ENCODE results near the gene CHDH.

The CHDH gene

DNA sequence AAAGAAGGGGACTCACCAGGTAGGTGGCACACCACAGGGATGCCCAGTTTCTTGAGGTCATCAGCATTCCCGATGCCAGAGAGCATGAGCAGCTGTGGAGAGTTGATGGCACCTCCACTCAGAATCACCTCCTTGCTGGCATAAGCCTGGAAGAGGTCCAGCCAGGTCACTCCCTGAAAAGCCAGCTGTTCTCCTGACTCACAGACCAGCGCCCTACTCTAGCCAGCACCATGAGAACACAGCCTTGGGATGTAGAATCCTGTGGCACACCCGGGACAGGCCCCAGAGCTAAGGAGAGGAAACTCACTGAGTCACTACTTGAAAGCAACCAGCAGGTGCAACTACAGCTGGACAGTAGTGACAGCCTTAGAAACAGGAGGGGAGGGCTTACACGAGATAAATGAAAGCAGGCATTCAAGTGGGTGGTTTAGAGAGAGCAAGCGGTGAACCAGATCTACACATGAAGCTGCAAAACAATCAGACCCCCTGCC, 24.5 kb downstream of the CHDH start:
- no peak overlapping the region for H3K27ac ChIP-seq (ENCODE audit: extremely low read depth, low read depth, low read length)
- ChIA-PET CTCF (no interaction called here), POLR2A (no interaction called here)
- H3K4me1 ChIP-seq (ENCODE audit: control insufficient read depth, insufficient read depth, low read length): no peaks in the 10 kb centered on the region
- H3K9me3 ChIP-seq (ENCODE audit: control insufficient read depth, insufficient read depth, low read depth, low read length): no peaks in the 10 kb centered on the region
- no peak overlapping the region for H3K4me3 ChIP-seq (ENCODE audit: low read depth, low read length)
- peaks cover 0 to 69% of the 10 kb centered on the region in 2 experiments; a peak in 1 of 3 replicates for H3K36me3 ChIP-seq (ENCODE audit: control insufficient read depth in 2 of 2, insufficient read depth in 1 of 2, low read length in 2 of 2)
- TF ChIP-seq, protein P1, sequence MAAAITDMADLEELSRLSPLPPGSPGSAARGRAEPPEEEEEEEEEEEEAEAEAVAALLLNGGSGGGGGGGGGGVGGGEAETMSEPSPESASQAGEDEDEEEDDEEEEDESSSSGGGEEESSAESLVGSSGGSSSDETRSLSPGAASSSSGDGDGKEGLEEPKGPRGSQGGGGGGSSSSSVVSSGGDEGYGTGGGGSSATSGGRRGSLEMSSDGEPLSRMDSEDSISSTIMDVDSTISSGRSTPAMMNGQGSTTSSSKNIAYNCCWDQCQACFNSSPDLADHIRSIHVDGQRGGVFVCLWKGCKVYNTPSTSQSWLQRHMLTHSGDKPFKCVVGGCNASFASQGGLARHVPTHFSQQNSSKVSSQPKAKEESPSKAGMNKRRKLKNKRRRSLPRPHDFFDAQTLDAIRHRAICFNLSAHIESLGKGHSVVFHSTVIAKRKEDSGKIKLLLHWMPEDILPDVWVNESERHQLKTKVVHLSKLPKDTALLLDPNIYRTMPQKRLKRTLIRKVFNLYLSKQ (tag by site-specific recombination; IDR thresholded peaks at IDR 0.05; ENCODE audit: borderline replicate concordance): no peak
- TF ChIP-seq SALL2 (tag by site-specific recombination; IDR thresholded peaks at IDR 0.05; ENCODE audit: borderline replicate concordance): no peak
- TF ChIP-seq ZNF394 (tag by site-specific recombination; IDR thresholded peaks at IDR 0.05; ENCODE audit: borderline replicate concordance): no peak
- TF ChIP-seq, protein P2, sequence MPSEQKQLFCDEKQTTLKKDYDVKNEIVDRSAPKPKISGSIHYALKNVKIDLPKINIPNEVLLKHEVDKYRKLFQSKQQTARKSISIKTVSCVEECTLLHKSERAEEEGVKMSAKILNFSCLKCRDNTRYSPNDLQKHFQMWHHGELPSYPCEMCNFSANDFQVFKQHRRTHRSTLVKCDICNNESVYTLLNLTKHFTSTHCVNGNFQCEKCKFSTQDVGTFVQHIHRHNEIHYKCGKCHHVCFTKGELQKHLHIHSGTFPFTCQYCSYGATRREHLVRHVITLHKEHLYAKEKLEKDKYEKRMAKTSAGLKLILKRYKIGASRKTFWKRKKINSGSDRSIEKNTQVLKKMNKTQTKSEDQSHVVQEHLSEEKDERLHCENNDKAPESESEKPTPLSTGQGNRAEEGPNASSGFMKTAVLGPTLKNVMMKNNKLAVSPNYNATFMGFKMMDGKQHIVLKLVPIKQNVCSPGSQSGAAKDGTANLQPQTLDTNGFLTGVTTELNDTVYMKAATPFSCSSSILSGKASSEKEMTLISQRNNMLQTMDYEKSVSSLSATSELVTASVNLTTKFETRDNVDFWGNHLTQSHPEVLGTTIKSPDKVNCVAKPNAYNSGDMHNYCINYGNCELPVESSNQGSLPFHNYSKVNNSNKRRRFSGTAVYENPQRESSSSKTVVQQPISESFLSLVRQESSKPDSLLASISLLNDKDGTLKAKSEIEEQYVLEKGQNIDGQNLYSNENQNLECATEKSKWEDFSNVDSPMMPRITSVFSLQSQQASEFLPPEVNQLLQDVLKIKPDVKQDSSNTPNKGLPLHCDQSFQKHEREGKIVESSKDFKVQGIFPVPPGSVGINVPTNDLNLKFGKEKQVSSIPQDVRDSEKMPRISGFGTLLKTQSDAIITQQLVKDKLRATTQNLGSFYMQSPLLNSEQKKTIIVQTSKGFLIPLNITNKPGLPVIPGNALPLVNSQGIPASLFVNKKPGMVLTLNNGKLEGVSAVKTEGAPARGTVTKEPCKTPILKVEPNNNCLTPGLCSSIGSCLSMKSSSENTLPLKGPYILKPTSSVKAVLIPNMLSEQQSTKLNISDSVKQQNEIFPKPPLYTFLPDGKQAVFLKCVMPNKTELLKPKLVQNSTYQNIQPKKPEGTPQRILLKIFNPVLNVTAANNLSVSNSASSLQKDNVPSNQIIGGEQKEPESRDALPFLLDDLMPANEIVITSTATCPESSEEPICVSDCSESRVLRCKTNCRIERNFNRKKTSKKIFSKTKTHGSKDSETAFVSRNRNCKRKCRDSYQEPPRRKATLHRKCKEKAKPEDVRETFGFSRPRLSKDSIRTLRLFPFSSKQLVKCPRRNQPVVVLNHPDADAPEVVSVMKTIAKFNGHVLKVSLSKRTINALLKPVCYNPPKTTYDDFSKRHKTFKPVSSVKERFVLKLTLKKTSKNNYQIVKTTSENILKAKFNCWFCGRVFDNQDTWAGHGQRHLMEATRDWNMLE (tag by site-specific recombination; conservative IDR thresholded peaks at IDR 0.05; ENCODE audit: low read depth): no peak
- TF ChIP-seq ZSCAN30 (tag by site-specific recombination; IDR thresholded peaks at IDR 0.05): no peak
- TF ChIP-seq ZNF354C (tag by site-specific recombination; IDR thresholded peaks at IDR 0.05; ENCODE audit: borderline replicate concordance, low read depth): no peak
- TF ChIP-seq, protein P3, sequence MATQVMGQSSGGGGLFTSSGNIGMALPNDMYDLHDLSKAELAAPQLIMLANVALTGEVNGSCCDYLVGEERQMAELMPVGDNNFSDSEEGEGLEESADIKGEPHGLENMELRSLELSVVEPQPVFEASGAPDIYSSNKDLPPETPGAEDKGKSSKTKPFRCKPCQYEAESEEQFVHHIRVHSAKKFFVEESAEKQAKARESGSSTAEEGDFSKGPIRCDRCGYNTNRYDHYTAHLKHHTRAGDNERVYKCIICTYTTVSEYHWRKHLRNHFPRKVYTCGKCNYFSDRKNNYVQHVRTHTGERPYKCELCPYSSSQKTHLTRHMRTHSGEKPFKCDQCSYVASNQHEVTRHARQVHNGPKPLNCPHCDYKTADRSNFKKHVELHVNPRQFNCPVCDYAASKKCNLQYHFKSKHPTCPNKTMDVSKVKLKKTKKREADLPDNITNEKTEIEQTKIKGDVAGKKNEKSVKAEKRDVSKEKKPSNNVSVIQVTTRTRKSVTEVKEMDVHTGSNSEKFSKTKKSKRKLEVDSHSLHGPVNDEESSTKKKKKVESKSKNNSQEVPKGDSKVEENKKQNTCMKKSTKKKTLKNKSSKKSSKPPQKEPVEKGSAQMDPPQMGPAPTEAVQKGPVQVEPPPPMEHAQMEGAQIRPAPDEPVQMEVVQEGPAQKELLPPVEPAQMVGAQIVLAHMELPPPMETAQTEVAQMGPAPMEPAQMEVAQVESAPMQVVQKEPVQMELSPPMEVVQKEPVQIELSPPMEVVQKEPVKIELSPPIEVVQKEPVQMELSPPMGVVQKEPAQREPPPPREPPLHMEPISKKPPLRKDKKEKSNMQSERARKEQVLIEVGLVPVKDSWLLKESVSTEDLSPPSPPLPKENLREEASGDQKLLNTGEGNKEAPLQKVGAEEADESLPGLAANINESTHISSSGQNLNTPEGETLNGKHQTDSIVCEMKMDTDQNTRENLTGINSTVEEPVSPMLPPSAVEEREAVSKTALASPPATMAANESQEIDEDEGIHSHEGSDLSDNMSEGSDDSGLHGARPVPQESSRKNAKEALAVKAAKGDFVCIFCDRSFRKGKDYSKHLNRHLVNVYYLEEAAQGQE (tag by site-specific recombination; IDR thresholded peaks at IDR 0.05): no peak
- no peak for TF ChIP-seq ZNF664 (tag by site-specific recombination; IDR thresholded peaks at IDR 0.05)
- TF ChIP-seq ZNF514 (tag by site-specific recombination; IDR thresholded peaks at IDR 0.05): no peak
- TF ChIP-seq ZNF404 (tag by site-specific recombination; IDR thresholded peaks at IDR 0.05): no peak
- TF ChIP-seq ZNF529 (tag by site-specific recombination; IDR thresholded peaks at IDR 0.05; ENCODE audit: insufficient replicate concordance): no peak
- TF ChIP-seq, protein P4, sequence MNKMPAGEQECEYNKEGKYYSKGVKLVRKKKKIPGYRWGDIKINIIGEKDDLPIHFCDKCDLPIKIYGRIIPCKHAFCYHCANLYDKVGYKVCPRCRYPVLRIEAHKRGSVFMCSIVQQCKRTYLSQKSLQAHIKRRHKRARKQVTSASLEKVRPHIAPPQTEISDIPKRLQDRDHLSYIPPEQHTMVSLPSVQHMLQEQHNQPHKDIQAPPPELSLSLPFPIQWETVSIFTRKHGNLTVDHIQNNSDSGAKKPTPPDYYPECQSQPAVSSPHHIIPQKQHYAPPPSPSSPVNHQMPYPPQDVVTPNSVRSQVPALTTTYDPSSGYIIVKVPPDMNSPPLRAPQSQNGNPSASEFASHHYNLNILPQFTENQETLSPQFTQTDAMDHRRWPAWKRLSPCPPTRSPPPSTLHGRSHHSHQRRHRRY (tag by site-specific recombination; IDR thresholded peaks at IDR 0.05): no peak
- TF ChIP-seq ZNF585B (tag by site-specific recombination; IDR thresholded peaks at IDR 0.05): no peak
- TF ChIP-seq ZNF544 (tag by site-specific recombination; IDR thresholded peaks at IDR 0.05): no peak
- no peak for TF ChIP-seq KLF7 (tag by site-specific recombination; IDR thresholded peaks at IDR 0.05; ENCODE audit: borderline replicate concordance)
- TF ChIP-seq ZNF571 (tag by site-specific recombination; IDR thresholded peaks at IDR 0.05): no peak
- TF ChIP-seq ZNF701 (tag by site-specific recombination; IDR thresholded peaks at IDR 0.05): no peak

All from HEK293 (cell line).